HepG2 (cell line): ENCODE results near the gene RBBP6. TPM values are rescaled to one million over a fixed set of nuclear protein-coding genes. Genes with fewer than 3 reads are reported as not detected.
A peak's percentile ranks its signal among the peaks of the same experiment; 100 is the strongest.

Source experiments
- CAMTA2 ChIP-seq: sonication (generic); formaldehyde crosslinking; IDR thresholded peaks from 2 replicates; pipeline ENCODE4 v1.4.0; 2020; ENCODE audit warnings: mild to moderate bottlenecking, missing genetic modification reagents, borderline replicate concordance
- CREM ChIP-seq, 2 experiments: sonication (generic) in 1 of 2; formaldehyde crosslinking in 1 of 2; IDR thresholded peaks; 2 replicates each; pipeline versions ENCODE4 v1.4.0 to v1.6.1; 2016 to 2020; ENCODE audit warnings: antibody characterized with exemption in 1 of 2, mild to moderate bottlenecking in 1 of 2, missing genetic modification reagents in 1 of 2
- EEA1 ChIP-seq: sonication (generic); formaldehyde crosslinking; IDR thresholded peaks from 2 replicates; pipeline ENCODE4 v1.5.1; 2020; ENCODE audit warnings: mild to moderate bottlenecking, missing genetic modification reagents, borderline replicate concordance
- GLI4 ChIP-seq: sonication (generic); formaldehyde crosslinking; IDR thresholded peaks from 2 replicates; pipeline ENCODE4 v1.5.1; 2020; ENCODE audit warnings: missing genetic modification reagents, mild to moderate bottlenecking, moderate library complexity, borderline replicate concordance
- PHF8 ChIP-seq: sonication (generic); formaldehyde crosslinking; IDR thresholded peaks from 2 replicates; pipeline ENCODE4 v1.5.0; 2020; ENCODE audit warnings: missing genetic modification reagents
- ZNF138 ChIP-seq: sonication (generic); formaldehyde crosslinking; IDR thresholded peaks from 2 replicates; pipeline ENCODE4 v1.5.0; 2020; ENCODE audit warnings: mild to moderate bottlenecking, low read depth, missing genetic modification reagents
- ZNF318 ChIP-seq: sonication (generic); formaldehyde crosslinking; IDR thresholded peaks from 2 replicates; pipeline ENCODE4 v1.4.0; 2020; ENCODE audit warnings: mild to moderate bottlenecking, missing genetic modification reagents
- ZNF646 ChIP-seq: sonication (generic); formaldehyde crosslinking; IDR thresholded peaks from 2 replicates; pipeline ENCODE4 v1.9.0; 2021; ENCODE audit warnings: mild to moderate bottlenecking, missing genetic modification reagents
- polyA plus RNA-seq, 8 experiments: library from polyadenylated mRNA; depleted of rRNA in 3 of 8; stranded (reverse) in 7 of 8; unstranded in 1 of 8; fragments of >200 nt; fragmentation: Illumina TruSeq in 4 of 8; extraction: Trizol in 4 of 8; gene quantifications; 2 replicates each; pipeline versions ENCODE4 v1.2.1 to v1.2.3, GENCODE V29; 2011 to 2016; ENCODE audit warnings: low read depth in 4 of 8, missing spikeins in 1 of 8, mixed read lengths in 1 of 8; ENCODE audit not compliant: insufficient read depth in 1 of 8
- total RNA-seq, 5 experiments: library from RNA; depleted of rRNA; stranded (reverse); fragments of >200 nt; fragmentation: Illumina TruSeq; extraction: Trizol; gene quantifications; 2 replicates each; pipeline ENCODE4 v1.2.3, GENCODE V29; 2016; ENCODE audit warnings: low read depth in 1 of 5

Gene RBBP6
- total and polyA plus RNA-seq, 2 of the 13 experiments (the other 11 are each of a cell fraction or from before 2014, with no cell fraction given): 37.1 to 70.9 TPM

GRCh38 chr16:24539850-24540601 is 660 bp downstream of the RBBP6 start (continued):
- TF ChIP-seq ZNF318 (CRISPR knock-in tag) (0 out of 2 replicates have a peak, but pooled peaks have one; percentile 28), ZNF646 (0 out of 2 replicates have a peak, but pooled peaks have one; percentile 7), ZNF138 (0 out of 2 replicates have a peak, but pooled peaks have one; percentile 51), GLI4 (CRISPR knock-in tag) (peak; percentile 86; the same call in 1 of the 2 replicates), CAMTA2 (peak; percentile 95), CREM (IDR thresholded peaks at IDR 0.05) (0 out of 2 replicates have a peak, but pooled peaks have one; percentile 9), CREM (CRISPR knock-in tag; IDR thresholded peaks at IDR 0.05) (no peak), PHF8 (peak; percentile 72), EEA1 (peak; percentile 51; the same call in 1 of the 2 replicates)
